ENCODE data around the gene PCSK6.

PCSK6 gene

GRCh38 chr15:101269479-101270223 is 219.9 kb downstream of the PCSK6 start:
- H3K4me3 ChIP-seq (ENCODE audit: low read depth, low read length), result no peak overlapping the region
- no peak for TF ChIP-seq CTCF (IDR thresholded peaks at IDR 0.05; ENCODE audit: low read depth, low read length)

- TF ChIP-seq CTCF (IDR thresholded peaks at IDR 0.05; ENCODE audit: low read depth, low read length), result no peak
- H3K4me3 ChIP-seq (ENCODE audit: low read depth, low read length), result no peak overlapping the region
Observed at GRCh38 chr15:101267320-101268104, 222.0 kb downstream of the PCSK6 start.

GRCh38 chr15:101266787-101267186 is 222.7 kb downstream of the PCSK6 start:
- TF ChIP-seq CTCF (IDR thresholded peaks at IDR 0.05; ENCODE audit: low read depth, low read length), result no peak
- H3K4me3 ChIP-seq (ENCODE audit: low read depth, low read length), result no peak overlapping the region

- no peak for TF ChIP-seq CTCF (IDR thresholded peaks at IDR 0.05; ENCODE audit: low read depth, low read length)
- no peak overlapping the region for H3K4me3 ChIP-seq (ENCODE audit: low read depth, low read length)
Observed at GRCh38 chr15:101266034-101266433, 223.5 kb downstream of the PCSK6 start.

GRCh38 chr15:101264911-101265641 is 224.4 kb downstream of the PCSK6 start:
- H3K4me3 ChIP-seq (ENCODE audit: low read depth, low read length), result no peak overlapping the region
- no peak for TF ChIP-seq CTCF (IDR thresholded peaks at IDR 0.05; ENCODE audit: low read depth, low read length)

GRCh38 chr15:101264011-101264410 is 225.5 kb downstream of the PCSK6 start:
- TF ChIP-seq CTCF (IDR thresholded peaks at IDR 0.05; ENCODE audit: low read depth, low read length), result no peak
- H3K4me3 ChIP-seq (ENCODE audit: low read depth, low read length), result no peak overlapping the region

Data from WI38 (cell line).